HEK293 (cell line): ENCODE measurements around the gene LYZ.

ENCODE experiments used
- CTCF ChIA-PET: fragments of 350-600 bp; formaldehyde crosslinking; extraction: SDS; loops from one replicate; lab custom pipeline; 2021; ENCODE audit warnings: antibody characterized with exemption; lab: Yijun Ruan, JAX
- POLR2A ChIA-PET: fragments of 300-600 bp; formaldehyde crosslinking; extraction: SDS; loops from one replicate; lab custom pipeline; 2020; ENCODE audit warnings: antibody characterized with exemption, inconsistent platforms; lab: Yijun Ruan, JAX
- H3K27ac ChIP-seq: fragments of 200-500 bp; sonication (Bioruptor generic); 2 replicates; pipeline ENCODE4 v1.5.1; 2014; ENCODE audit warnings: low read depth, low read length, control low read depth, inconsistent platforms; ENCODE audit errors: extremely low read depth
- H3K36me3 ChIP-seq, 2 experiments: fragments of 200-500 bp in 1 of 2; sonication (Bioruptor generic) in 1 of 2; 1 replicate in 1 of 2; 2 replicates in 1 of 2; pipeline ENCODE4 v1.5.1; 2014 to 2017; ENCODE audit warnings: inconsistent platforms in 2 of 2, low read length in 2 of 2; ENCODE audit not compliant: control insufficient read depth in 2 of 2, insufficient read depth in 1 of 2
- H3K4me1 ChIP-seq: fragments of 200-500 bp; sonication (Bioruptor generic); 2 replicates; pipeline ENCODE4 v1.5.1; 2014; ENCODE audit warnings: mild to moderate bottlenecking, low read length, inconsistent platforms; ENCODE audit not compliant: control insufficient read depth, insufficient read depth
- H3K4me3 ChIP-seq: 2 replicates; pipeline ENCODE4 v1.5.1; 2011; ENCODE audit warnings: low read depth, mild to moderate bottlenecking, control low read depth, low read length, moderate library complexity
- H3K9me3 ChIP-seq: fragments of 200-500 bp; sonication (Bioruptor generic); 2 replicates; pipeline ENCODE4 v1.5.1; 2014; ENCODE audit warnings: low read depth, low read length, inconsistent platforms; ENCODE audit not compliant: control insufficient read depth, insufficient read depth
- AEBP2 ChIP-seq: fragments of 450-650 bp; formaldehyde crosslinking; IDR thresholded peaks from 2 replicates; pipeline ENCODE4 v1.5.1; 2016; ENCODE audit warnings: missing biosample characterization, missing genetic modification characterization, borderline replicate concordance
- FEZF1 ChIP-seq: fragments of 450-650 bp; formaldehyde crosslinking; IDR thresholded peaks from 2 replicates; pipeline ENCODE4 v1.5.1; 2016; ENCODE audit warnings: missing biosample characterization, missing genetic modification characterization
- GLIS1 ChIP-seq: fragments of 450-650 bp; formaldehyde crosslinking; IDR thresholded peaks from 2 replicates; pipeline ENCODE4 v1.5.1; 2016; ENCODE audit warnings: missing biosample characterization, missing genetic modification characterization
- KLF10 ChIP-seq: fragments of 450-650 bp; IDR thresholded peaks from 2 replicates; pipeline ENCODE4 v1.5.1; 2018; ENCODE audit warnings: missing biosample characterization, mild to moderate bottlenecking, missing genetic modification characterization
- MEIS1 ChIP-seq: sonication (generic); formaldehyde crosslinking; IDR thresholded peaks from 2 replicates; pipeline ENCODE4 v1.8.1; 2022; ENCODE audit warnings: missing genetic modification reagents, mild to moderate bottlenecking, borderline replicate concordance
- OSR2 ChIP-seq: fragments of 450-650 bp; formaldehyde crosslinking; IDR thresholded peaks from 2 replicates; pipeline ENCODE4 v1.5.1; 2016; ENCODE audit warnings: missing biosample characterization, missing genetic modification characterization
- PBX3 ChIP-seq: sonication (generic); formaldehyde crosslinking; IDR thresholded peaks from 2 replicates; pipeline ENCODE4 v1.8.1; 2022; ENCODE audit warnings: mild to moderate bottlenecking, moderate library complexity, missing genetic modification reagents
- PRDM4 ChIP-seq: fragments of 450-650 bp; formaldehyde crosslinking; IDR thresholded peaks from 2 replicates; pipeline ENCODE4 v1.5.1; 2017; ENCODE audit warnings: missing biosample characterization, missing genetic modification characterization
- ZNF10 ChIP-seq: fragments of 450-650 bp; formaldehyde crosslinking; IDR thresholded peaks from 2 replicates; pipeline ENCODE4 v1.5.1; 2017; ENCODE audit warnings: missing biosample characterization, missing genetic modification characterization
- ZNF302 ChIP-seq: fragments of 450-650 bp; formaldehyde crosslinking; IDR thresholded peaks from 2 replicates; pipeline ENCODE4 v1.5.1; 2016; ENCODE audit warnings: missing biosample characterization, missing genetic modification characterization, low read depth
- ZNF341 ChIP-seq: fragments of 450-650 bp; formaldehyde crosslinking; IDR thresholded peaks from 2 replicates; pipeline ENCODE4; 2016; ENCODE audit warnings: low read depth, missing biosample characterization, missing genetic modification characterization
- ZNF394 ChIP-seq: fragments of 450-650 bp; formaldehyde crosslinking; IDR thresholded peaks from 2 replicates; pipeline ENCODE4 v1.5.1; 2016; ENCODE audit warnings: missing biosample characterization, missing genetic modification characterization, mild to moderate bottlenecking, moderate library complexity, borderline replicate concordance
- ZNF473 ChIP-seq: fragments of 450-650 bp; formaldehyde crosslinking; IDR thresholded peaks from 2 replicates; pipeline ENCODE4 v1.5.1; 2017; ENCODE audit warnings: missing biosample characterization, missing genetic modification characterization
- ZNF558 ChIP-seq: fragments of 450-650 bp; formaldehyde crosslinking; IDR thresholded peaks from 2 replicates; pipeline ENCODE4 v1.5.1; 2016; ENCODE audit warnings: missing biosample characterization, missing genetic modification characterization
- ZNF571 ChIP-seq: fragments of 450-650 bp; formaldehyde crosslinking; IDR thresholded peaks from 2 replicates; pipeline ENCODE4 v1.5.0; 2017; ENCODE audit warnings: missing biosample characterization, missing genetic modification characterization
- ZNF596 ChIP-seq: fragments of 450-650 bp; IDR thresholded peaks from 2 replicates; pipeline ENCODE4 v1.5.0; 2018; ENCODE audit warnings: missing biosample characterization, mild to moderate bottlenecking, missing genetic modification characterization, moderate library complexity
- ZNF621 ChIP-seq: fragments of 450-650 bp; formaldehyde crosslinking; IDR thresholded peaks from 2 replicates; pipeline ENCODE4 v1.5.1; 2017; ENCODE audit warnings: missing biosample characterization, missing genetic modification characterization
- ZNF626 ChIP-seq: fragments of 450-650 bp; sonication (Bioruptor Pico); formaldehyde crosslinking; IDR thresholded peaks from 2 replicates; pipeline ENCODE4 v1.5.1; 2018; ENCODE audit warnings: missing biosample characterization, missing genetic modification characterization, inconsistent platforms
- ZNF654 ChIP-seq: fragments of 450-650 bp; formaldehyde crosslinking; IDR thresholded peaks from 2 replicates; pipeline ENCODE4 v1.5.1; 2016; ENCODE audit warnings: low read depth, missing biosample characterization, missing genetic modification characterization
- ZNF776 ChIP-seq: fragments of 450-650 bp; formaldehyde crosslinking; IDR thresholded peaks from 2 replicates; pipeline ENCODE4 v1.5.0; 2017; ENCODE audit warnings: missing biosample characterization, missing genetic modification characterization, borderline replicate concordance
- ZNF777 ChIP-seq: fragments of 450-650 bp; formaldehyde crosslinking; IDR thresholded peaks from 2 replicates; pipeline ENCODE4 v1.5.1; 2017; ENCODE audit warnings: missing biosample characterization, missing genetic modification characterization, borderline replicate concordance
- TF ChIP-seq, protein P1 (sequence below): fragments of 450-650 bp; formaldehyde crosslinking; IDR thresholded peaks from 2 replicates; pipeline ENCODE4 v1.5.1; 2016; ENCODE audit warnings: missing biosample characterization, missing genetic modification characterization
- TF ChIP-seq, protein P2 (sequence below): fragments of 450-650 bp; formaldehyde crosslinking; IDR thresholded peaks from 2 replicates; pipeline ENCODE4 v1.5.1; 2016; ENCODE audit warnings: missing biosample characterization, missing genetic modification characterization
- TF ChIP-seq, protein P3 (sequence below): IDR thresholded peaks from 2 replicates; pipeline ENCODE4 v1.6.1; 2011; ENCODE audit warnings: mild to moderate bottlenecking, low read depth, low read length, borderline replicate concordance
- TF ChIP-seq, protein P4 (sequence below): fragments of 450-650 bp; formaldehyde crosslinking; IDR thresholded peaks from 2 replicates; pipeline ENCODE4 v1.5.1; 2017; ENCODE audit warnings: missing biosample characterization, missing genetic modification characterization

The LYZ gene

DNA sequence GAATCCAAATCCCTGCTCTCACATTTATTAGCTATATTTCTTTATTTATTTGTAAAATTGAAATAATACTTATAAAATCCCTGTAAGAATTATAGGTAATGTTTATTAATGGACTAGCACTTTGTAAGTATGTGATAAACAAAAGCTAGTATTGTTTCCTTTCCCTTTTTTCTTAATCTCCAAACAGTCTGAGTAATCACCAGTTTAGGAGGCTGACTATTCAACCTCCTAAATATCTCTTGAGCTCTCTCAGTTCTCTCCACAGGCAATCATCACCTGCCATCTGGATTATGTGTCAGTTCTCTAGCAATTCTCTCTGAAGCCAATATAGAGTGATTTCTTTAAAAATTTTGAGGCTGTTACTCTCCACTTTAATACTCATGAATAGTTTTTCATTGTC lies 9.2 kb upstream of the LYZ start:
- TF ChIP-seq, protein P1, sequence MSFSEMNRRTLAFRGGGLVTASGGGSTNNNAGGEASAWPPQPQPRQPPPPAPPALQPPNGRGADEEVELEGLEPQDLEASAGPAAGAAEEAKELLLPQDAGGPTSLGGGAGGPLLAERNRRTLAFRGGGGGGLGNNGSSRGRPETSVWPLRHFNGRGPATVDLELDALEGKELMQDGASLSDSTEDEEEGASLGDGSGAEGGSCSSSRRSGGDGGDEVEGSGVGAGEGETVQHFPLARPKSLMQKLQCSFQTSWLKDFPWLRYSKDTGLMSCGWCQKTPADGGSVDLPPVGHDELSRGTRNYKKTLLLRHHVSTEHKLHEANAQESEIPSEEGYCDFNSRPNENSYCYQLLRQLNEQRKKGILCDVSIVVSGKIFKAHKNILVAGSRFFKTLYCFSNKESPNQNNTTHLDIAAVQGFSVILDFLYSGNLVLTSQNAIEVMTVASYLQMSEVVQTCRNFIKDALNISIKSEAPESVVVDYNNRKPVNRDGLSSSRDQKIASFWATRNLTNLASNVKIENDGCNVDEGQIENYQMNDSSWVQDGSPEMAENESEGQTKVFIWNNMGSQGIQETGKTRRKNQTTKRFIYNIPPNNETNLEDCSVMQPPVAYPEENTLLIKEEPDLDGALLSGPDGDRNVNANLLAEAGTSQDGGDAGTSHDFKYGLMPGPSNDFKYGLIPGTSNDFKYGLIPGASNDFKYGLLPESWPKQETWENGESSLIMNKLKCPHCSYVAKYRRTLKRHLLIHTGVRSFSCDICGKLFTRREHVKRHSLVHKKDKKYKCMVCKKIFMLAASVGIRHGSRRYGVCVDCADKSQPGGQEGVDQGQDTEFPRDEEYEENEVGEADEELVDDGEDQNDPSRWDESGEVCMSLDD, result no peak
- no peak for TF ChIP-seq OSR2 (tag by site-specific recombination)
- TF ChIP-seq ZNF571, result no peak
- no peak for TF ChIP-seq ZNF558 (tag by site-specific recombination)
- TF ChIP-seq ZNF394 (tag by site-specific recombination), result no peak
- TF ChIP-seq ZNF626 (tag by site-specific recombination), result no peak
- TF ChIP-seq, protein P2, sequence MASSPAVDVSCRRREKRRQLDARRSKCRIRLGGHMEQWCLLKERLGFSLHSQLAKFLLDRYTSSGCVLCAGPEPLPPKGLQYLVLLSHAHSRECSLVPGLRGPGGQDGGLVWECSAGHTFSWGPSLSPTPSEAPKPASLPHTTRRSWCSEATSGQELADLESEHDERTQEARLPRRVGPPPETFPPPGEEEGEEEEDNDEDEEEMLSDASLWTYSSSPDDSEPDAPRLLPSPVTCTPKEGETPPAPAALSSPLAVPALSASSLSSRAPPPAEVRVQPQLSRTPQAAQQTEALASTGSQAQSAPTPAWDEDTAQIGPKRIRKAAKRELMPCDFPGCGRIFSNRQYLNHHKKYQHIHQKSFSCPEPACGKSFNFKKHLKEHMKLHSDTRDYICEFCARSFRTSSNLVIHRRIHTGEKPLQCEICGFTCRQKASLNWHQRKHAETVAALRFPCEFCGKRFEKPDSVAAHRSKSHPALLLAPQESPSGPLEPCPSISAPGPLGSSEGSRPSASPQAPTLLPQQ (tag by site-specific recombination), result no peak
- no peak for TF ChIP-seq ZNF341
- no peak for TF ChIP-seq KLF10 (tag by site-specific recombination)
- TF ChIP-seq ZNF473 (tag by site-specific recombination), result no peak
- no peak for TF ChIP-seq ZNF10 (tag by site-specific recombination)
- no peak for TF ChIP-seq ZNF621 (tag by site-specific recombination)
- TF ChIP-seq ZNF777 (tag by site-specific recombination), result no peak
- no peak for TF ChIP-seq PBX3 (CRISPR knock-in tag)
- TF ChIP-seq GLIS1, result no peak
- POLR2A ChIA-PET, result no interaction called here

GRCh38 chr12:69339999-69340398 lies 8.2 kb upstream of the LYZ start:
- CTCF ChIA-PET, result no interaction called here
- Histone ChIP-seq H3K4me3 (no peak overlapping the region), H3K9me3 (no peaks in the 10 kb centered on the region), H3K36me3 (no peaks in the 10 kb centered on the region), H3K27ac (no peak overlapping the region), H3K4me1 (no peaks in the 10 kb centered on the region)
- POLR2A ChIA-PET, result no interaction called here
- TF ChIP-seq, protein P3, sequence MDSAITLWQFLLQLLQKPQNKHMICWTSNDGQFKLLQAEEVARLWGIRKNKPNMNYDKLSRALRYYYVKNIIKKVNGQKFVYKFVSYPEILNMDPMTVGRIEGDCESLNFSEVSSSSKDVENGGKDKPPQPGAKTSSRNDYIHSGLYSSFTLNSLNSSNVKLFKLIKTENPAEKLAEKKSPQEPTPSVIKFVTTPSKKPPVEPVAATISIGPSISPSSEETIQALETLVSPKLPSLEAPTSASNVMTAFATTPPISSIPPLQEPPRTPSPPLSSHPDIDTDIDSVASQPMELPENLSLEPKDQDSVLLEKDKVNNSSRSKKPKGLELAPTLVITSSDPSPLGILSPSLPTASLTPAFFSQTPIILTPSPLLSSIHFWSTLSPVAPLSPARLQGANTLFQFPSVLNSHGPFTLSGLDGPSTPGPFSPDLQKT, result no peak
- TF ChIP-seq ZNF654 (tag by site-specific recombination), result no peak
- TF ChIP-seq ZNF302, result no peak
- TF ChIP-seq ZNF777 (tag by site-specific recombination), result no peak
- TF ChIP-seq AEBP2 (tag by site-specific recombination), result no peak
- TF ChIP-seq MEIS1 (CRISPR knock-in tag), result no peak
- TF ChIP-seq, protein P4, sequence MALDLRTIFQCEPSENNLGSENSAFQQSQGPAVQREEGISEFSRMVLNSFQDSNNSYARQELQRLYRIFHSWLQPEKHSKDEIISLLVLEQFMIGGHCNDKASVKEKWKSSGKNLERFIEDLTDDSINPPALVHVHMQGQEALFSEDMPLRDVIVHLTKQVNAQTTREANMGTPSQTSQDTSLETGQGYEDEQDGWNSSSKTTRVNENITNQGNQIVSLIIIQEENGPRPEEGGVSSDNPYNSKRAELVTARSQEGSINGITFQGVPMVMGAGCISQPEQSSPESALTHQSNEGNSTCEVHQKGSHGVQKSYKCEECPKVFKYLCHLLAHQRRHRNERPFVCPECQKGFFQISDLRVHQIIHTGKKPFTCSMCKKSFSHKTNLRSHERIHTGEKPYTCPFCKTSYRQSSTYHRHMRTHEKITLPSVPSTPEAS (tag by site-specific recombination), result no peak
- TF ChIP-seq ZNF596 (tag by site-specific recombination), result no peak
- no peak for TF ChIP-seq PRDM4 (tag by site-specific recombination)
- no peak for TF ChIP-seq ZNF776 (tag by site-specific recombination)
- TF ChIP-seq FEZF1, result no peak

More for the DNA sequence above, 9.2 kb upstream of the LYZ start:
- H3K4me1 ChIP-seq, result no peaks in the 10 kb centered on the region
- H3K4me3 ChIP-seq, result no peak overlapping the region
- H3K9me3 ChIP-seq, result no peaks in the 10 kb centered on the region
- CTCF ChIA-PET, result interaction anchor here (1.1 to 1.8 kb wide), 2 partner anchors 18 to 301 kb away, joined by 4 to 5 read pairs; no protein-coding TSS in a partner anchor
- no peaks in the 10 kb centered on the region for H3K36me3 ChIP-seq
- H3K27ac ChIP-seq, result no peak overlapping the region
